HepG2 (cell line): ENCODE results near the gene GMPPA. TPM values are rescaled to one million over a fixed set of nuclear protein-coding genes. Genes with fewer than 3 reads are reported as not detected.

Experiments
- ASH2L ChIP-seq: fragments of 300-600, 200-600 bp; sonication (generic); IDR thresholded peaks from 2 replicates; pipeline ENCODE4 v1.7.0; 2017; ENCODE audit warnings: low read depth, mild to moderate bottlenecking, moderate library complexity, mixed read lengths, low read length; ENCODE audit not compliant: insufficient read length
- CENPX ChIP-seq: sonication (generic); formaldehyde crosslinking; IDR thresholded peaks from 2 replicates; pipeline ENCODE4 v1.9.0; 2021; ENCODE audit warnings: mild to moderate bottlenecking, missing genetic modification reagents, moderate library complexity
- DDIT3 ChIP-seq: sonication (generic); formaldehyde crosslinking; IDR thresholded peaks from 2 replicates; pipeline ENCODE4 v1.4.0; 2020; ENCODE audit warnings: mild to moderate bottlenecking, missing genetic modification reagents
- ERF ChIP-seq: IDR thresholded peaks from 2 replicates; pipeline ENCODE4 v1.6.1; 2018; ENCODE audit warnings: missing biosample characterization, missing genetic modification reagents
- HMGA1 ChIP-seq: sonication (generic); formaldehyde crosslinking; conservative IDR thresholded peaks from 2 replicates; pipeline ENCODE4 v1.4.0; 2020; ENCODE audit warnings: missing genetic modification reagents
- HOXA3 ChIP-seq: sonication (generic); formaldehyde crosslinking; IDR thresholded peaks from 2 replicates; pipeline ENCODE4 v1.5.0; 2020; ENCODE audit warnings: missing genetic modification reagents
- MAZ ChIP-seq, 2 experiments: sonication (generic) in 1 of 2; formaldehyde crosslinking in 1 of 2; IDR thresholded peaks; 2 replicates each; pipeline versions ENCODE4 v1.5.0 to v1.6.1; 2012 to 2020; ENCODE audit warnings: low read depth in 2 of 2, mild to moderate bottlenecking in 2 of 2, borderline replicate concordance in 1 of 2, improper control_type of control experiment in 1 of 2, low read length in 1 of 2, missing genetic modification reagents in 1 of 2, moderate library complexity in 1 of 2
- MTA1 ChIP-seq: sonication (generic); formaldehyde crosslinking; IDR thresholded peaks from 2 replicates; pipeline ENCODE4 v1.4.0; 2020; ENCODE audit warnings: missing genetic modification reagents, mild to moderate bottlenecking, borderline replicate concordance
- MXD1 ChIP-seq: sonication (generic); formaldehyde crosslinking; IDR thresholded peaks from 2 replicates; pipeline ENCODE4 v1.4.0; 2020; ENCODE audit warnings: mild to moderate bottlenecking, missing genetic modification reagents
- SATB2 ChIP-seq: sonication (generic); formaldehyde crosslinking; IDR thresholded peaks from 2 replicates; pipeline ENCODE4 v1.5.0; 2020; ENCODE audit warnings: missing genetic modification reagents
- SP2 ChIP-seq: sonication (generic); formaldehyde crosslinking; IDR thresholded peaks from 2 replicates; pipeline ENCODE4 v1.5.1; 2020; ENCODE audit warnings: mild to moderate bottlenecking, missing genetic modification reagents
- SPEN ChIP-seq: sonication (generic); formaldehyde crosslinking; IDR thresholded peaks from 2 replicates; pipeline ENCODE4 v1.5.1; 2020; ENCODE audit warnings: low read depth, mild to moderate bottlenecking, missing genetic modification reagents
- STAG1 ChIP-seq: sonication (generic); formaldehyde crosslinking; IDR thresholded peaks from 2 replicates; pipeline ENCODE4 v1.4.0; 2020; ENCODE audit warnings: missing genetic modification reagents
- ZFX ChIP-seq: sonication (generic); formaldehyde crosslinking; IDR thresholded peaks from 2 replicates; pipeline ENCODE4 v1.4.0; 2020; ENCODE audit warnings: mild to moderate bottlenecking, low read depth, missing genetic modification reagents, moderate library complexity
- ZMYM4 ChIP-seq: sonication (generic); formaldehyde crosslinking; IDR thresholded peaks from 2 replicates; pipeline ENCODE4 v1.8.1; 2023; ENCODE audit warnings: mild to moderate bottlenecking, missing genetic modification reagents
- ZNF501 ChIP-seq: sonication (generic); formaldehyde crosslinking; IDR thresholded peaks from 2 replicates; pipeline ENCODE4 v1.5.1; 2020; ENCODE audit warnings: mild to moderate bottlenecking, moderate library complexity, missing genetic modification reagents
- ZNF614 ChIP-seq: IDR thresholded peaks from 2 replicates; pipeline ENCODE4 v1.6.1; 2018; ENCODE audit warnings: missing biosample characterization, missing genetic modification reagents, inconsistent platforms, borderline replicate concordance
- ZNF772 ChIP-seq: sonication (generic); formaldehyde crosslinking; IDR thresholded peaks from 2 replicates; pipeline ENCODE4 v1.5.0; 2020; ENCODE audit warnings: mild to moderate bottlenecking, missing genetic modification reagents
- ZNF841 ChIP-seq: sonication (generic); formaldehyde crosslinking; IDR thresholded peaks from 2 replicates; pipeline ENCODE4 v1.8.1; 2023; ENCODE audit warnings: missing genetic modification reagents, borderline replicate concordance
- ZNF891 ChIP-seq: sonication (generic); formaldehyde crosslinking; IDR thresholded peaks from 2 replicates; pipeline ENCODE4 v1.5.0; 2020; ENCODE audit warnings: mild to moderate bottlenecking, missing genetic modification reagents
- polyA plus RNA-seq, 8 experiments: library from polyadenylated mRNA; depleted of rRNA in 3 of 8; stranded (reverse) in 7 of 8; unstranded in 1 of 8; fragments of >200 nt; fragmentation: Illumina TruSeq in 4 of 8; extraction: Trizol in 4 of 8; gene quantifications; 2 replicates each; pipeline versions ENCODE4 v1.2.1 to v1.2.3, GENCODE V29; 2011 to 2016; ENCODE audit warnings: low read depth in 4 of 8, missing spikeins in 1 of 8, mixed read lengths in 1 of 8; ENCODE audit not compliant: insufficient read depth in 1 of 8
- total RNA-seq, 5 experiments: library from RNA; depleted of rRNA; stranded (reverse); fragments of >200 nt; fragmentation: Illumina TruSeq; extraction: Trizol; gene quantifications; 2 replicates each; pipeline ENCODE4 v1.2.3, GENCODE V29; 2016; ENCODE audit warnings: low read depth in 1 of 5
- TF ChIP-seq, protein P1 (sequence below): sonication (generic); formaldehyde crosslinking; IDR thresholded peaks from 2 replicates; pipeline ENCODE4 v1.5.1; 2020; ENCODE audit warnings: missing genetic modification reagents, mild to moderate bottlenecking, borderline replicate concordance
- TF ChIP-seq, protein P2 (sequence below): sonication (generic); formaldehyde crosslinking; IDR thresholded peaks from 2 replicates; pipeline ENCODE4 v1.8.0; 2022; ENCODE audit warnings: missing genetic modification reagents, mild to moderate bottlenecking, inconsistent platforms, borderline replicate concordance
- TF ChIP-seq, protein P3 (sequence below): sonication (generic); formaldehyde crosslinking; IDR thresholded peaks from 2 replicates; pipeline ENCODE4 v1.4.0; 2020; ENCODE audit warnings: missing genetic modification reagents

The GMPPA gene
- total and polyA plus RNA-seq, 2 of the 13 experiments (the other 11 are each of a cell fraction or from before 2014, with no cell fraction given), result 81.1 to 106 TPM

GRCh38 chr2:219530048-219530963, 31.6 kb downstream of the GMPPA start (continued):
- TF ChIP-seq HOXA3 (CRISPR knock-in tag) (peak; percentile 32; the same call in 1 of the 2 replicates), STAG1 (CRISPR knock-in tag) (peak; percentile 99), ZNF841 (CRISPR knock-in tag) (no peak), CENPX (CRISPR knock-in tag) (no peak), SP2 (CRISPR knock-in tag) (no peak), ZNF614 (CRISPR knock-in tag) (peak; percentile 62; the same call in 1 of the 2 replicates), ZFX (CRISPR knock-in tag) (no peak), SATB2 (CRISPR knock-in tag) (no peak), SPEN (CRISPR knock-in tag) (0 out of 2 replicates have a peak, but pooled peaks have one; percentile 24), MXD1 (CRISPR knock-in tag) (no peak), DDIT3 (CRISPR knock-in tag) (no peak), ZNF772 (CRISPR knock-in tag) (peak; percentile 77), ZNF501 (CRISPR knock-in tag) (peak; percentile 75; the same call in 1 of the 2 replicates), HMGA1 (CRISPR knock-in tag) (no peak), ZMYM4 (CRISPR knock-in tag) (peak; percentile 60; the same call in 1 of the 2 replicates), MTA1 (CRISPR knock-in tag) (0 out of 2 replicates have a peak, but pooled peaks have one; percentile 32), ERF (CRISPR knock-in tag) (no peak), MAZ (IDR thresholded peaks at IDR 0.05; ENCODE audit: borderline replicate concordance, low read depth, low read length) (peak; percentile 34; the same call in 1 of the 2 replicates), MAZ (CRISPR knock-in tag; IDR thresholded peaks at IDR 0.05; ENCODE audit: low read depth) (peak; percentile 69; the same call in 1 of the 2 replicates), ASH2L (no peak), ZNF891 (peak; percentile 63; the same call in 1 of the 2 replicates)
- TF ChIP-seq, protein P1, sequence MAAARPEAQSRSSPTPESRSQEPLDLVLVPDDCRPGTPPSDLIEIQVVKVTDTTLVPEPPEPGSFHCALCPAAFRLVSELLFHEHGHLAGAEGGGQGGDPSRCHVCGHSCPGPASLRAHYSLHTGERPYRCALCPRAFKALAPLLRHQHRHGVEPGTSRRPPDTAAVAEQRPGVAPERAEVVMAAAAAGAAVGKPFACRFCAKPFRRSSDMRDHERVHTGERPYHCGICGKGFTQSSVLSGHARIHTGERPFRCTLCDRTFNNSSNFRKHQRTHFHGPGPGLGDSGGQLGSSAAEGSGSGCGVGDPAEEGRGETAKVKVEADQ (CRISPR knock-in tag), result 0 out of 2 replicates have a peak, but pooled peaks have one; percentile 54
- TF ChIP-seq, protein P2, sequence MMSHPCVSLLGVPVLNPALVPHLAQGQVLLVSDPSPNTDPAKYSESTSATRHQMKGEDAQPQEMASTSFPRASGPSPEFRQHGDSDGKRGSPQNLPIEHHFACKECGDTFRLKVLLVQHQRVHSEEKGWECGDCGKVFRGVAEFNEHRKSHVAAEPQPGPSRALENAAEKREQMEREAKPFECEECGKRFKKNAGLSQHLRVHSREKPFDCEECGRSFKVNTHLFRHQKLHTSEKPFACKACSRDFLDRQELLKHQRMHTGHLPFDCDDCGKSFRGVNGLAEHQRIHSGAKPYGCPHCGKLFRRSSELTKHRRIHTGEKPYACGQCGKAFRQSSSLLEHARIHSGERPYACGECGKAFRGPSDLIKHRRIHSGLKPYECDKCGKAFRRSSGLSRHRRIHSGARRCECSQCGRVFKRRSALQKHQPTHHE (CRISPR knock-in tag), result no peak
- TF ChIP-seq, protein P3, sequence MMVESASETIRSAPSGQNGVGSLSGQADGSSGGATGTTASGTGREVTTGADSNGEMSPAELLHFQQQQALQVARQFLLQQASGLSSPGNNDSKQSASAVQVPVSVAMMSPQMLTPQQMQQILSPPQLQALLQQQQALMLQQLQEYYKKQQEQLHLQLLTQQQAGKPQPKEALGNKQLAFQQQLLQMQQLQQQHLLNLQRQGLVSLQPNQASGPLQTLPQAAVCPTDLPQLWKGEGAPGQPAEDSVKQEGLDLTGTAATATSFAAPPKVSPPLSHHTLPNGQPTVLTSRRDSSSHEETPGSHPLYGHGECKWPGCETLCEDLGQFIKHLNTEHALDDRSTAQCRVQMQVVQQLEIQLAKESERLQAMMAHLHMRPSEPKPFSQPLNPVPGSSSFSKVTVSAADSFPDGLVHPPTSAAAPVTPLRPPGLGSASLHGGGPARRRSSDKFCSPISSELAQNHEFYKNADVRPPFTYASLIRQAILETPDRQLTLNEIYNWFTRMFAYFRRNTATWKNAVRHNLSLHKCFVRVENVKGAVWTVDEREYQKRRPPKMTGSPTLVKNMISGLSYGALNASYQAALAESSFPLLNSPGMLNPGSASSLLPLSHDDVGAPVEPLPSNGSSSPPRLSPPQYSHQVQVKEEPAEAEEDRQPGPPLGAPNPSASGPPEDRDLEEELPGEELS (CRISPR knock-in tag), result no peak
